Epithelial cell of esophagus (primary cell): ENCODE results near the gene SYCE1.
"Not testable (repeated sequence)": the region's sequence is repeated elsewhere in the genome, so short reads cannot be mapped to it uniquely, and the experiment has no call there.

Source experiments
- DNase-seq: peaks from one replicate; pipeline ENCODE4 v3.0.0; 2010; ENCODE audit warnings: low read depth
- H3K4me3 ChIP-seq: 2 replicates; pipeline ENCODE4 v1.5.1; 2011; ENCODE audit warnings: mild to moderate bottlenecking, low read length, control low read depth
- TF ChIP-seq, protein P1 (sequence below): IDR thresholded peaks from 2 replicates; pipeline ENCODE4 v1.5.1; 2011; ENCODE audit warnings: low read depth, mild to moderate bottlenecking, low read length, control low read depth, inconsistent platforms; ENCODE audit not compliant: insufficient read depth; ENCODE audit errors: missing control alignments

Gene SYCE1

DNA sequence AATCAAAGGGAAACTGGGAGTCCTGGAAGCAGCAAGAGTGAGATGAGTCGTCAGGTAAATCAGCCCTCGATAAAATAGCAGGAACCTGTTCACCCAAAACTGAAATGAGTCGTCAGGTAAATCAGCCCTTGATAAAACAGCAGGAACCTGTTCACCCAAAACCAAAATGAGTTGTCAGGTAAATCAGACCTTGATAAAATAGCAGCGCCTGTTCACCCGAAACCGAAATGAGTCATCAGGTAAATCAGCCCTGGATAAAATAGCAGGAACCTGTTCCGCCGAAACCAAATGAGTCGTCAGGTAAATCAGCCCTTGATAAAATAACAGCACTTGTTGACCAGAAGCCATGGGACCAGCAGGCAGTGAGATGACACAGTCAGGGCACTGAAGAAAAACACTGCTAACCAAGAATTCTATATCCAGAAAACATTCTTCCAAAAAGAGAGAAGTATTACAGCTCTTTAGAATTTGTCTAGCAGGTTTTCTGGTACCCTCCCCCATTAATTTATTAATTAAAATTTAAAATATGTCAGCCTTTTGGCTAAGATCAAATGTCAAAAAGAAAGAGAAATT is 41.7 kb downstream of the SYCE1 start:
- H3K4me3 ChIP-seq: no peak overlapping the region
- TF ChIP-seq, protein P1, sequence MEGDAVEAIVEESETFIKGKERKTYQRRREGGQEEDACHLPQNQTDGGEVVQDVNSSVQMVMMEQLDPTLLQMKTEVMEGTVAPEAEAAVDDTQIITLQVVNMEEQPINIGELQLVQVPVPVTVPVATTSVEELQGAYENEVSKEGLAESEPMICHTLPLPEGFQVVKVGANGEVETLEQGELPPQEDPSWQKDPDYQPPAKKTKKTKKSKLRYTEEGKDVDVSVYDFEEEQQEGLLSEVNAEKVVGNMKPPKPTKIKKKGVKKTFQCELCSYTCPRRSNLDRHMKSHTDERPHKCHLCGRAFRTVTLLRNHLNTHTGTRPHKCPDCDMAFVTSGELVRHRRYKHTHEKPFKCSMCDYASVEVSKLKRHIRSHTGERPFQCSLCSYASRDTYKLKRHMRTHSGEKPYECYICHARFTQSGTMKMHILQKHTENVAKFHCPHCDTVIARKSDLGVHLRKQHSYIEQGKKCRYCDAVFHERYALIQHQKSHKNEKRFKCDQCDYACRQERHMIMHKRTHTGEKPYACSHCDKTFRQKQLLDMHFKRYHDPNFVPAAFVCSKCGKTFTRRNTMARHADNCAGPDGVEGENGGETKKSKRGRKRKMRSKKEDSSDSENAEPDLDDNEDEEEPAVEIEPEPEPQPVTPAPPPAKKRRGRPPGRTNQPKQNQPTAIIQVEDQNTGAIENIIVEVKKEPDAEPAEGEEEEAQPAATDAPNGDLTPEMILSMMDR: no peak
- DNase-seq: peak; percentile 60

DNA sequence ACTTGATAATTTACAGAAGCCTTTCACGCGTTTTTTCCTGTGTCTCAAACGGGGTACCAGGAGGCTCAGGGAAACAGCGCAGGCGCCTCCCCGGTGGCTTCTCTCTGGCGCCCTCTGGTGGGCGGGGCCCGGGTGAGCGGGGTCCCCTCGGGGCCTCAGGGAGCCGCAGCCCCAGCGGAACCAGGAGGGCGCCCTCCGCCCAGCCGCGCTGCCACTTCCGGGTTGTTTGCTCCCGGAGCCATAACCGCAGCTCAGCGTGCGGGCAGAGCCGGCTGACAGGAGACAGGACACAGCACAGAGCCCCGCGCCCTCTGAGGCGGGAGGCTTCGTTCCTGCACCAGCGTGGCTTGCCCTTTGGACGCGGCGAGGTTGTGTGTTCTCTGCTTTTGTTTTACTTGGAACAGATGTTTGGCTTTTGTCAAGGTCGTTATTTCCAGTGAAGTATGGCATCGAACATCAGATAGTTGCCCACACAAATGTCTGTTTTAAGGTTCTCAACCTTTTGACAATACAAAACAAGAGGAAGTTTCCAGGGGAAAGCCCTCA is 45.1 kb downstream of the SYCE1 start:
- peak; percentile 42 for DNase-seq
- TF ChIP-seq, protein P1: peak; percentile 57

DNA sequence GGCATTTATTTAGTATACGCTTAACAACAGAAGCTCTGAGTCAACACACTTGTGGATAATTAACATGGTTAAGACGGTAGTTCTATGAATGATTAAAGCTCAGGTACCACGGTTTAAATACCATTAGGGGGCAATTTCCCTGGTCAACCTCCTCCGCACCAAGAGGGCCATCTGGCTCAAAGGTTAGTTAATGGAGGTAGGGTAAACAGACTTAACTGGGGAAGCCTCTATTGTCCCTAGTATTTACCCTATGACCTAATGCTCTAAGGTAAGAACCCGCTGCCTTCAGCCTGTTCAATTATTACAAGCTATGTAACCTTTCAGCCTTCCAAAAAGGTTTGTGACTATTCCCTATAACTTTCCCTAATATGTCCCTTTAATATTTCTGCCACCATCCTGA is 46.9 kb downstream of the SYCE1 start:
- not testable (repeated sequence) for H3K4me3 ChIP-seq, DNase-seq

More for the DNA sequence above, 45.1 kb downstream of the SYCE1 start:
- no peak overlapping the region for H3K4me3 ChIP-seq

DNA sequence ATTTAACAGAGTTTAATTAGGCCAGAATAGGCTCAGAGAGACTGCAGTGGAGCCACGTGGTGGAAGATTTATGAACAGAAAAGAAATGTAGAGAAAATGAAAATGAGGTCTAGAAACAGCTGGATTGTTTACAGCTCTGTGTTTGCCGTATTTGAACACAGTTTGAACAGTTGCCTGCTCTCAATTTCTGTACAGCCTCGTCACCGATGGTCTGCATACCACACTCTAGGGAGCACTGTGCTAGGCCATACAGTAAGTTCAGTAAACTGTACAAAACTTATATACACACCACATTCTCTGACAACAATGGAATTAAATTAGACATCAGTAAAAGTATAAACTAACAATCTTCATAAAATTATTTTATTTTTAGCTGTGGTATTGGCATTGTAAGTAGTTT is 49.3 kb downstream of the SYCE1 start:
- H3K4me3 ChIP-seq: no peak overlapping the region
- DNase-seq: no peak
- TF ChIP-seq, protein P1: no peak

DNA sequence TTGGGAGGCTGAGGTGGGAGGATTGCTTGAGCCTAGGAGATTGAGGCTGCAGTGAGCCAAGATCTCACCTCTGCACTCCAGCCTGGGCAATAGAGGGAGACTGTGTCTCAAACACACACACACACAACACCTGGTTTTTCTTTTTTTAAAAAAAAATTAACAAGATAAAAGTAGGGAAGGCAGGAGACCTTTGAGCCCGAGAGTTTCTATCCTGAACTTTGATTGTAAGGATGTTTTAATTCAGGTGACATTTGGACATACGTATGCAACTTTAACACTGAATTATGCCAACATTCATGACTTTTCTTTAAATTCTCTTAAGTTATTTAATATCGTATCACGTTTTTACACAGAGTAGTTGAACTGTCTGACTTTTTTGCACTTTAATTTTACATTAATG is 49.9 kb downstream of the SYCE1 start:
- DNase-seq: no peak
- TF ChIP-seq, protein P1: no peak
- H3K4me3 ChIP-seq: no peak overlapping the region

DNA sequence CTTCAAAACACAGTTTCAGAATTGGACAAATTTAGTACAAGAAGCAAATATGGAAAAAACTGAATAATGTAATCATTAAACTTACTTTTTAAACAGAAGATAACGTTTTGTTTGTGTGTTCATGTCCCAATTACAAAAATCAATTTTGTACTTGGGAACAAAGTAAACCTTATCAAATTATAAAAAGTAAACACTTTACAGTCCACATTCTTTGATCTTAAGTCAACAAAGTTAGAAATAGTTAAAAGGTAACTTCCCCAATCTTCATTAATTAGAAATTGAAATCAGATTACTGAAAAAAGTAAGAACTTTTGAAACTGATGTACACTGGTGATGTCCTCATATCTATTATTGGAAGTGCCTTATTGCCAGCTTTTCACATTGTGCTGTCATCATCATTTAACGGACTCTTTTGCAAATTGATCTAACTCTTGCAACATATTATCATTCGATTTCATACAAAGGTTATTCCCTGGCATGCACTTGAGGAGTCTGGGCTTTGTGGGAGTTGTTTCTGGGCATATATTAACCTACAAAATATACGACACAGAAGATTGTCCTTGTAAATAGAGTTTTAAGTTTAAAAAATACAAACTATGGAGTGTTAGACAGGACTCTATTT is 53.4 kb downstream of the SYCE1 start:
- no peak overlapping the region for H3K4me3 ChIP-seq

DNA sequence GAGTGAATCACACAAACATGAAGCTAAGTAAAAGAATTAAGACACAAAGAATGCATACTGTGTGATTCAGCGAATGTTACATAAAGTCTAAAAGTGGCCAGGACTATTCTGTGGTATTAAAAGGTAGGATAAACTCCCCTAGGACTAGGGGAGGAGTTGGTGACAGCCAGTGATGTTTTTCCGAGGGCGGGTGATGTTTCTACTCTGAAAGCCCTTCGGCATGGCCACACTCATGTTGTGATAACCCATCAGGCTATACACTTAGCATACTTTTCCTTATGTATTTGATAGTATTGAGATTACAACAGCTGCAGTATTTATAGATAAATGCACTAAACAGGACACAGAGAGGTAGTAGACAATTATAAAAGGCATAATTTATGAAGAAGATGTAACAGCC is 54.0 kb downstream of the SYCE1 start:
- no peak for DNase-seq
- TF ChIP-seq, protein P1: no peak
- H3K4me3 ChIP-seq: no peak overlapping the region

More for the DNA sequence above, 53.4 kb downstream of the SYCE1 start:
- TF ChIP-seq, protein P1: no peak
- no peak for DNase-seq
